Superior temporal gyrus (tissue), 1 donor: ENCODE measurements around the gene ITPRID1.
A peak's percentile ranks its signal among the peaks of the same experiment; 100 is the strongest.
"Not testable (repeated sequence)": the region's sequence is repeated elsewhere in the genome, so short reads cannot be mapped to it uniquely, and the experiment has no call there.

Experiments
- DNase-seq: peaks from one replicate; pipeline ENCODE4 v3.0.0-alpha.2; 2016; ENCODE audit errors: extremely low spot score

Gene ITPRID1

DNA sequence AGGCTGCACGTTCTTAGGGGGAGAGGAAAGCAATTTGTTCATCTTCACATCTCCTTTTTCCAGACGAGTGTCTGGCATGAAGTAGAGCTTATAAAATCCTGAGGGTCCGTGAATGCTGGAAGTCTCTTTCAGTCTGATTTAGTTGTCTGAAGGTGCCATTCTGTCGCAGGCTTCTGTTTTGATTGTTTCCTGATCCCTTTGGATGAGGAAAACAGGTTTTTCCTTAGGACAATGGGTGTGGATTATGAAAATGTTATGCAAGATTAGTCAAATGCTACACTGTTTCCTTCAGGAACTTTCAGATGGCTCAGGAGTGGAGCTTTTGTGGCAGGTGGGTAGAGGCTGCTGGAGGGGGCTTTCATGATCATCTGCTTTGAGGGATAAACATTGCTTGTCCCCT, at the start of gene ITPRID1:
Gene ITPRID1 (plus strand): TSS at position 301 of the 400 bp plus-strand sequence. CDS start 38,935 bp downstream, outside the sequence.
- DNase-seq, result no peak

DNA sequence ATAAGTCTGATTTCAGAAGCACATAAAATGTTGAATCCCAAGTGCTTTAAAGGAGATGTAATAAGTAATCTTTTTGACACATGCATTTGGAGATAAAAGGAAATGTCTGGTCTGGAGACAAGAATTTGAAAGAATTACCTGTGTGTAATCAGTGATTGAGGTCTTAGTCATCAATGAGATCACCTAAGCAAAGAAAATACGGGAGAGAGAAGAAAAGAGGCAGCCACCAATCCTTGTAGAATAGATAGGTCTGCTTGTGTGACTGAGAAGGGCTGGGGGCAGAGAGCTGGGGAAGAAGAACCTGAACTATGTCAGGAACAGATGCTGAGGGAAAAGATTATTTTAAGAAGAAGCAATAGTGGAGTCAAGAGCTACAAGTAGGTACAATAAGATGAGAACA, 49.3 kb upstream of the ITPRID1 start:
- no peak for DNase-seq

DNA sequence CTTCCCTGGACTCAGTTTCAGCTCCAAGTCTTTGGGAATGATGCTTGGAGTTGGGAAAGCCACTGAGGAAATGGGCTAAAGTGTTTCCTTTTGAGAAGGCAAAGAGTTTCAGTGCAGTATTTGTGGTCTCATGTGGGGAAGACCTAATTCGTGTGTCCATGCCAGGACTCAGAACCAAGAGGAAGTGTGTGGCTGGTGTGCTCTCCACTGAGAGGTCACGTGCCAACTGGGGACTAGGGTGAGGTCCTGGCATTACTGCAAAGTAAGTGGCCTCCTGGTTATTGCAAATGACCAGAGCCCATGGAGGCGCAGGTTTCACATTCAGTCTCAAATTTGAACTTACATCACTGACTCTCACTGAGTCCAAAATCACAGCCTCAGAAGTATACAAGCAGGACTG, 48.6 kb upstream of the ITPRID1 start:
- DNase-seq, result no peak

GRCh38 chr7:31466036-31466435, 47.9 kb upstream of the ITPRID1 start:
- no peak for DNase-seq

GRCh38 chr7:31470883-31471282, 43.0 kb upstream of the ITPRID1 start:
- DNase-seq, result not testable (repeated sequence)

DNA sequence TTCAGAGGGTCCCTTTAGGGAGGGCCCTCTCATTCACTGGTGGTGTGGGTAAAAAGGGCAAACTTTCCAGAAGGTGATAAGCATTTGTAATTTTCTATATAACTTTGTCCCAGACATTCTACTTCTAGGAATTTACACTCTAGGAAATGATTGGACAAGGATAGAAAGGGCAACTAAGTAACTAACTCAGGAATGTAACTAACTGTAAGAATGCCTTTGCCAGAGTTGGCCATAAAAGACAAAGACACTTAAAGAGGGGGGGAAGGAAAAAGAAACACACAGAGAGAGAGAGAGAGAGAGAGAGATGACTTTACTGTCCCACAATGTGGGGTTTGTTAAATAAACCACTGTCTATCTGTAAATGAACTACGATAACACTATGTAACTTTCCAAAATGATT, 38.5 kb upstream of the ITPRID1 start:
- no peak for DNase-seq

DNA sequence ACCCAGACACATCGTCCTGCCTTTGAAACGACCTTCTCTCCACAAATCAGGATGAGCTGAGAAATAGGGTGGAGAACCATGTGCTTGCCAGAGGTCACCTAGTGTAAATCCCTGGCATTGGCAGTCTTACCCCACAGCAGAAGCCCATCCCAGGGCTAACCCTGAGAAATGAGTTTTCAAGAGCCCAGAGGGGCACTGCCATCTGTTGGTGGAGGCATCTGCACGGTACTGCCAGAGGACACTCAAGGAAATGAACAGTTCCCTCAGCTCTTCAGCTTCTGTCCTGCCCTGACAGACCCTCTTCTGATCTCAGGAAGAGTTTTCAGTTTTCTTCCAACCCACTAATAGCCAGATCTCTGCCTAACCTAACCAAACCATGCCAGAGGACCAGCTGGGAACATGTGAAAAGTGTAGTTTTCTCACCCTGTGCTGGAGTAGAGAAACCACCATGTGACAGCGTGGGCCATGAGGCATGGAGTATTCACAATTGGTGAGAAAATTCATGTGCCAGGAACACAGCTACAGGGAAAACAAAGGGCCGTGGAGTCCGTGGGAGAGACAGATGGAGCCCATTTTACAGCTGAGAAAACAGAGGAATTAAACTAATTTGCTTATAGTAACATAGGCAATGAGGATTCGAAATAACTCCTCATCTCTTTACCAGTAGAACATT, 37.7 kb upstream of the ITPRID1 start:
- peak; percentile 23 for DNase-seq

GRCh38 chr7:31476941-31477677, 36.8 kb upstream of the ITPRID1 start:
- peak; percentile 40 for DNase-seq

DNA sequence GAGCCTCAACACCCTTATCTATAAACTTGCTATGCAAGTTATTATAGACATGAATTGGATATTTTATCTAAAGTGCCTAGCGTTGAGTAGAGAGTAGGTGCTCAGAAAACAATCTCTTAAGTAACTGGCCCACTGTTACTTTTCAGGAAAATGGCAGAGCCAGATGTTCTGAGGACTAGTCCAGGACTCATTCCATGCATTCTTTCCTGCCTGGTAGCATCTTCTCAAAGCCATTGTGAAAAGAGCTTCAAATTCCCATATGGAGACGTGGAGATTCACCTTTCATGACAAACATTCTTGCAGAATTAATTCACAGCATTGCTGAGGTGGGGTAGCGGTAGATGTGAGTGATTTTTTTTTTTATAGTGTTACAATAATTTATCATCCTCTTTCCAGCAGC, 35.9 kb upstream of the ITPRID1 start:
- peak; percentile 26 for DNase-seq

DNA sequence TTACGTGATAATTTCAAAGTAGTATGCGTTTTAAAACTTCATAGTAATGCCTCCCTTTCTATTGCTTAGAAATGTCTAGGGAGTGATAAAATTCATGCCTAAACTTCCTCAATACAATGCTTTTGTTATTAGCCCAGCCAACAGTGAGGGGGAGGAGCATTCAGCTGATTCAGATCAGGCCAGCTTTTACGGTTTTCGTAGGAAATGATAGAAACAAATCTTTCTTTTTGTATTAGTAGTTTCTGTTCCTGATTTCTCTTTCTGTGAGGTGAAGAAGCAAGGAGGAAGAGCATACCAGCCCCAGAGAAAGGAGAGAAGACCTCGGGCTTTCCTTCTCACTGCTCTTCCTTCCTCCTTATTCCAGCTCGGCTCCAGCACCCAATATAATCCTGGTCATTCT, 35.2 kb upstream of the ITPRID1 start:
- no peak for DNase-seq

DNA sequence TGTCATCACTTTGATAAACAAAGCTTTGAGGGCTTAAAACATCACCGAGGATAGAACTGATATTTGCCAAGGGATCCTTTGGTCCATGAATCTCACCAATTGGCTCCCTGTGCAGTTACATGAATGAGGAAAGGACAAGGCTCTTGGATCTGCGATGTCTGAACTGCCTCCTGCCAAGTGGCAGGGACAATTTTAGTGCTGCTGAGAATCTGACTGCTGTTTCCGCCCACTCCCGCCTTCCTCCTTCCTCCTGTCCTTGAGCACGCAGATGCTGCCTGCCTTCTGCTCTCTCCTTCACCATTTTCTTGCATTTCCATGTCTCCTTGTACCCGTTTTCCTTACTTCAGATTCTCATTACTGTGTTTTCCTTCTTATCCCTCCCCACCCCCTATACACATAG, 26.8 kb upstream of the ITPRID1 start:
- DNase-seq, result peak; percentile 66

DNA sequence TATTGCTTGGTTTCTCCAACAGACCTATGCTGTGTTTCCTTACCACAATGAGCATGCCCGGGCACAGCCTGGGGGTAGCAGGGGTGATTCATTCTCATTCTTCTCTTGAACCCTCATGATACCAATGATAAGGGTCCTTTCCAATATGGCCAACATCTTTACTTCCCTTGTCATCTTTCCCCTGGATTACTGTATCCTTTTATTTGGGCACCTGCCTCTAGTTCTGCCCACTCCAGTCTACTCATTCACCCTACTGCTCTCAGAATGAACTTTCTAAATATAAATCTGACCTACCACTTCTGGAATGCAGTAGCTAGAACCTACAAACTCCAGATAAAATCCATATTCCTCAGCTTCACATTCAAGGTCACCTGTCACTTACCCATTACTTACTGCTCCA, 26.4 kb upstream of the ITPRID1 start:
- DNase-seq, result no peak

GRCh38 chr7:31488562-31489203, 25.2 kb upstream of the ITPRID1 start:
- peak; percentile 59 for DNase-seq

- DNase-seq, result peak; percentile 70
Observed at GRCh38 chr7:31490796-31491314, 23.0 kb upstream of the ITPRID1 start.

GRCh38 chr7:31492086-31492485, 21.8 kb upstream of the ITPRID1 start:
- no peak for DNase-seq

DNA sequence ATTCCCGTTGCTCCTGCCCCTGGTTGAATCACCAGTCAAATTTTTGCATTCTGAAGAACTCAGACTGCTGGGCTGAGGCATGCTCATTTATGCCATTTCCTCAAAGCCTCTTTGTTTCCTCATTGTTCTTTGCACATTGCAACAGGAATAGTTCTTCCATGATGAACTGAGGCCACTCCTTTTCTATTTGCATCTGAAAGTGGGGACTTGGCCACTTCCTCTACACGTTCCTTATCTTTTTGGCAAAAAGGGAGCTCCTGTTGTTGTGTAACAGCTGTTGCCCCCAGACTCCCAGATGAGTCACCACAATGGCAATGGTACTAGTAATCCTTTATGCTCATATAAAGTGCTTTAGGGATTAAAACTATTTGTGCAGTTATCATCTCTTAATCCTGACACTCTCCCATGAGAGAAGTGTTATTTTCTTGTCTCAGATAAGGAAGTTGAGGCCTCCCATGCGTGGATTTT, 20.1 kb upstream of the ITPRID1 start:
- DNase-seq, result no peak

- no peak for DNase-seq
Observed at GRCh38 chr7:31494421-31494820, 19.5 kb upstream of the ITPRID1 start.

GRCh38 chr7:31495653-31496052, 18.2 kb upstream of the ITPRID1 start:
- no peak for DNase-seq

DNA sequence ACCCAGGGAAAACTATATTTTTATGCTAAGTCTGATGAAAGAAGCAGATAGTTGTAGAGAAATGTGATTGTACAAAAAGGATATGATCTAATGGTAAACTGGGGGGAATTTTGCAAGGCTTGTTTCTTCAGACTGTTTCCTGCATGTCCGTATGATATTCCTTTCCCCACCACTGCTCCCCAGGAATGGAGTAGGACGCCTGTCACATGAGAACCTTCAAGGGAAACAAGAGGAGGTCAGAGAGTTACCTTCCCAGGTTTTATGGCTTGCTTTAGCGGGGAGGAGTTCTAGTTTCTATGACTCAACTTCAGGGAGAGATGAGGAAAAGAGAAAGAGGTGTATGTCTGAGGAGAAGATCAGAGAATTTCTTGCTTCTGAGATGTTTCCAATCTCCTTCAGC, 16.4 kb upstream of the ITPRID1 start:
- DNase-seq, result no peak

GRCh38 chr7:31500656-31501055, 13.2 kb upstream of the ITPRID1 start:
- no peak for DNase-seq

- DNase-seq, result no peak
Observed at GRCh38 chr7:31508823-31509222, 5.1 kb upstream of the ITPRID1 start.

GRCh38 chr7:31512166-31512565, 1.7 kb upstream of the ITPRID1 start:
- DNase-seq, result no peak
